Breast epithelium (tissue), 3 donors: Measurements from ENCODE around the gene GALNT2.

ENCODE experiments used
- POLR2A ChIP-seq: fragments of 450-650 bp; IDR thresholded peaks from one replicate; pipeline ENCODE4 v1.6.1; 2016; ENCODE audit warnings: antibody characterized with exemption, mild to moderate bottlenecking, moderate library complexity
- POLR2AphosphoS5 ChIP-seq, 3 donors: sonication (generic); formaldehyde crosslinking; IDR thresholded peaks; one replicate each; pipeline ENCODE4 v1.6.1; 2017; ENCODE audit warnings: antibody characterized with exemption in 3 of 3
- TF ChIP-seq, protein P1 (sequence below), 3 donors: fragments of 450-650 bp; IDR thresholded peaks; one replicate each; pipeline ENCODE4 v1.5.1; 2016 to 2017; ENCODE audit warnings: antibody characterized with exemption in 3 of 3, mild to moderate bottlenecking in 3 of 3, moderate library complexity in 3 of 3

DNA sequence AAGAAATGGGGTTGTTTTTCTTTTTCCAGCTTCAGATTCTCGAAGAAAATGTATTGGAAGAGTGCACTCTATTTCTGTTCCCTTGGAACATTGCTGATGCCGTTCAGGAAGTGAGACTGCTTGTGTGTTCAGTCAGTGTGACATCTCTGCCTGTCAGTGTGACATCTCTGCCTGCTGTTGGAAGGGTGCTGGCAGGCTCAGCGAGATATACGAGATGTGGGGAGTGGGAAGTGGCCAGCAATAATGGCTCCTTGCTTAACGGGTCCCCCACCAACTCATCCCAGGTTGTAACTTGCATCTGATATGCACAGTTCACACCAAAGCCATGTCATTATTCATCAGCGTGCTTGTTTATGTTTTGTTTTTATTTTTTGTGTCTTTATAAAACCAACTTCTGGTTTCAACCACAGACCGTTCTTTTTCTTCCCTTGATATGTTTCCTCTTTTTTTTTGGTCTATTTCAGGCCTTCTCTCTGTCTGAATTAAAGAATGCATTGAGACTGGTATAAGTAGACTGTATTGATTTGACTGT, 145.4 kb downstream of the GALNT2 start:
- TF ChIP-seq POLR2AphosphoS5 (IDR thresholded peaks at IDR 0.05) (no peak), POLR2A (no peak)
- TF ChIP-seq, protein P1, sequence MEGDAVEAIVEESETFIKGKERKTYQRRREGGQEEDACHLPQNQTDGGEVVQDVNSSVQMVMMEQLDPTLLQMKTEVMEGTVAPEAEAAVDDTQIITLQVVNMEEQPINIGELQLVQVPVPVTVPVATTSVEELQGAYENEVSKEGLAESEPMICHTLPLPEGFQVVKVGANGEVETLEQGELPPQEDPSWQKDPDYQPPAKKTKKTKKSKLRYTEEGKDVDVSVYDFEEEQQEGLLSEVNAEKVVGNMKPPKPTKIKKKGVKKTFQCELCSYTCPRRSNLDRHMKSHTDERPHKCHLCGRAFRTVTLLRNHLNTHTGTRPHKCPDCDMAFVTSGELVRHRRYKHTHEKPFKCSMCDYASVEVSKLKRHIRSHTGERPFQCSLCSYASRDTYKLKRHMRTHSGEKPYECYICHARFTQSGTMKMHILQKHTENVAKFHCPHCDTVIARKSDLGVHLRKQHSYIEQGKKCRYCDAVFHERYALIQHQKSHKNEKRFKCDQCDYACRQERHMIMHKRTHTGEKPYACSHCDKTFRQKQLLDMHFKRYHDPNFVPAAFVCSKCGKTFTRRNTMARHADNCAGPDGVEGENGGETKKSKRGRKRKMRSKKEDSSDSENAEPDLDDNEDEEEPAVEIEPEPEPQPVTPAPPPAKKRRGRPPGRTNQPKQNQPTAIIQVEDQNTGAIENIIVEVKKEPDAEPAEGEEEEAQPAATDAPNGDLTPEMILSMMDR (IDR thresholded peaks at IDR 0.05), result no peak
